HCEC 1CT (cell line): ENCODE data around the gene ING1.
"Not testable (repeated sequence)": the region's sequence is repeated elsewhere in the genome, so short reads cannot be mapped to it uniquely, and the experiment has no call there.

ENCODE experiments used
- DNase-seq: peaks from one replicate; pipeline ENCODE4 v3.0.0-alpha.2; 2017

Gene ING1

GRCh38 chr13:110696776-110697175, 16.7 kb upstream of the ING1 start:
- no peak for DNase-seq

GRCh38 chr13:110697842-110698241, 15.7 kb upstream of the ING1 start:
- no peak for DNase-seq

GRCh38 chr13:110698689-110699088, 14.8 kb upstream of the ING1 start:
- no peak for DNase-seq

GRCh38 chr13:110699148-110700145, 14.1 kb upstream of the ING1 start:
- DNase-seq: no peak

GRCh38 chr13:110700186-110700585, 13.3 kb upstream of the ING1 start:
- no peak for DNase-seq

GRCh38 chr13:110700641-110701040, 12.9 kb upstream of the ING1 start:
- DNase-seq: no peak

GRCh38 chr13:110701061-110701460, 12.4 kb upstream of the ING1 start:
- DNase-seq: not testable (repeated sequence)

- DNase-seq: no peak
Measured at GRCh38 chr13:110702089-110702488, 11.4 kb upstream of the ING1 start.

- DNase-seq: peak; percentile 38
Measured at GRCh38 chr13:110702591-110703526, 10.6 kb upstream of the ING1 start.

GRCh38 chr13:110705356-110705825, 8.1 kb upstream of the ING1 start:
- no peak for DNase-seq

- peak; percentile 96 for DNase-seq
Measured at GRCh38 chr13:110705826-110706569, 7.5 kb upstream of the ING1 start, which contains the start of gene CARS2. Gene CARS2 (minus strand): TSS chr13:110706116. CDS start chr13:110706093, 23 bp downstream.

- no peak for DNase-seq
Measured at GRCh38 chr13:110706570-110707372, 6.7 kb upstream of the ING1 start.

GRCh38 chr13:110712081-110712848, 1.2 kb upstream of the ING1 start:
- DNase-seq: peak; percentile 85

GRCh38 chr13:110712849-110713641, 455 bp upstream of the ING1 start:
- DNase-seq: peak; percentile 98

GRCh38 chr13:110713981-110714796, 689 bp downstream of the ING1 start:
- peak; percentile 20 for DNase-seq

- peak; percentile 28 for DNase-seq
Measured at GRCh38 chr13:110714797-110715394, 1.4 kb downstream of the ING1 start.

- peak; percentile 100 for DNase-seq
Measured at GRCh38 chr13:110715395-110716246, 2.1 kb downstream of the ING1 start.

- peak; percentile 20 for DNase-seq
Measured at GRCh38 chr13:110716247-110716515, 2.7 kb downstream of the ING1 start.
